ENCODE measurements around the gene SIM2.

- TF ChIP-seq POLR2A (IDR thresholded peaks at IDR 0.05; ENCODE audit: low read depth) (no peak), CTCF (IDR thresholded peaks at IDR 0.05) (no peak)
Measured at GRCh38 chr21:36765229-36765628, 66.3 kb downstream of the SIM2 start.
